Measurements from ENCODE around the gene TANGO2. TPM values are rescaled to one million over a fixed set of nuclear protein-coding genes. Genes with fewer than 3 reads are reported as not detected.
"Not testable (repeated sequence)": the region's sequence is repeated elsewhere in the genome, so short reads cannot be mapped to it uniquely, and the experiment has no call there.

Gene TANGO2
- total RNA-seq, 1 experiment from 2014 or later: 21.5 TPM

- Histone ChIP-seq H3K4me1 (ENCODE audit: insufficient read depth, low read length, poor library complexity, severe bottlenecking) (no peaks in the 10 kb centered on the region), H3K4me3 (ENCODE audit: low read depth, low read length, poor library complexity, severe bottlenecking) (no peak overlapping the region), H3K27me3 (replicated peaks; ENCODE audit: insufficient read depth, low read depth, low read length, poor library complexity) (no peaks in the 10 kb centered on the region), H3K36me3 (ENCODE audit: insufficient read depth, low read length, poor library complexity, severe bottlenecking) (no peaks in the 10 kb centered on the region), H3K9me3 (ENCODE audit: low read depth, low read length, poor library complexity, severe bottlenecking) (no peaks in the 10 kb centered on the region), H3K27ac (ENCODE audit: low read depth, low read length, poor library complexity, severe bottlenecking) (no peak overlapping the region)
- TF ChIP-seq CTCF (conservative IDR thresholded peaks at IDR 0.05; ENCODE audit: low read depth, low read length) (no peak), EZH2 (IDR thresholded peaks at IDR 0.05; ENCODE audit: borderline replicate concordance, low read depth, low read length, poor library complexity, severe bottlenecking) (no peak)
- ChIA-PET CTCF (no interaction called here), POLR2A (ENCODE audit: low non-redundant PET) (no interaction called here)
- BruUV-seq (replicated peaks): no TSS peak
- DNase-seq (ENCODE audit: low spot score): no peak
- intact Hi-C loops (cut with micrococcal nuclease; ENCODE audit: unreplicated experiment): no loop called here
These were observed 45.1 kb downstream of the TANGO2 start for GRCh38 chr22:20065896-20066616.

GRCh38 chr22:20066617-20067383 lies 45.9 kb downstream of the TANGO2 start:
- ChIA-PET CTCF (no interaction called here), POLR2A (ENCODE audit: low non-redundant PET) (no interaction called here)
- no TSS peak for BruUV-seq (replicated peaks)

DNA sequence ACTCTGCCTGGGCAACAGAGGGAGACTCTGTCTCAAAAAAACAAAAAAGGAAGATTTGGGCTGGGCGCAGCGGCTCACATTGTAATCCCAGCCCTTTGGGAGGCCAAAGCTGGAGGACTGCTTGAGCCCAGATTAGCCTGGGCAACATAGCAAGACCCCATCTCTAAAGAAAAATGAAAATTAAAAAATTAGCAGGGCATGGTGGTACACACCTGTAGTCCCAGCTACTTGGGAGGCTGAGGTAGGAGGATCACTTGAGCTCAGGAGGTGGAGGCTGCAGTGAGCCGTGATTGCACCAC lies 46.4 kb downstream of the TANGO2 start:
- CTCF ChIA-PET; DNase-seq (ENCODE audit: low spot score); H3K27ac ChIP-seq (ENCODE audit: low read depth, low read length, poor library complexity, severe bottlenecking); intact Hi-C loops (cut with micrococcal nuclease; ENCODE audit: unreplicated experiment); H3K36me3 ChIP-seq (ENCODE audit: insufficient read depth, low read length, poor library complexity, severe bottlenecking); POLR2A ChIA-PET (ENCODE audit: low non-redundant PET); H3K27me3 ChIP-seq (replicated peaks; ENCODE audit: insufficient read depth, low read depth, low read length, poor library complexity); H3K4me1 ChIP-seq (ENCODE audit: insufficient read depth, low read length, poor library complexity, severe bottlenecking); H3K9me3 ChIP-seq (ENCODE audit: low read depth, low read length, poor library complexity, severe bottlenecking); H3K4me3 ChIP-seq (ENCODE audit: low read depth, low read length, poor library complexity, severe bottlenecking); BruUV-seq (replicated peaks): not testable (repeated sequence)

More at GRCh38 chr22:20066617-20067383, 45.9 kb downstream of the TANGO2 start:
- H3K36me3 ChIP-seq (ENCODE audit: insufficient read depth, low read length, poor library complexity, severe bottlenecking): no peaks in the 10 kb centered on the region
- DNase-seq (ENCODE audit: low spot score): no peak
- no peaks in the 10 kb centered on the region for H3K9me3 ChIP-seq (ENCODE audit: low read depth, low read length, poor library complexity, severe bottlenecking)
- intact Hi-C loops (cut with micrococcal nuclease; ENCODE audit: unreplicated experiment): no loop called here
- no peak for TF ChIP-seq EZH2 (IDR thresholded peaks at IDR 0.05; ENCODE audit: borderline replicate concordance, low read depth, low read length, poor library complexity, severe bottlenecking)
- no peak for TF ChIP-seq CTCF (conservative IDR thresholded peaks at IDR 0.05; ENCODE audit: low read depth, low read length)
- H3K27ac ChIP-seq (ENCODE audit: low read depth, low read length, poor library complexity, severe bottlenecking): no peak overlapping the region
- no peaks in the 10 kb centered on the region for H3K4me1 ChIP-seq (ENCODE audit: insufficient read depth, low read length, poor library complexity, severe bottlenecking)
- H3K27me3 ChIP-seq (replicated peaks; ENCODE audit: insufficient read depth, low read depth, low read length, poor library complexity): no peaks in the 10 kb centered on the region
- no peak overlapping the region for H3K4me3 ChIP-seq (ENCODE audit: low read depth, low read length, poor library complexity, severe bottlenecking)

All from A673 (cell line).